ENCODE measurements around the gene PCDHGB3.

GRCh38 chr5:141412854-141413539, 43.0 kb downstream of the PCDHGB3 start, which contains the start of gene PCDHGA10:
- no peak for TF ChIP-seq POLR2AphosphoS5 (IDR thresholded peaks at IDR 0.05)
- TF ChIP-seq CTCF (IDR thresholded peaks at IDR 0.05), result peak in 4 of 7 experiments; percentile 22 to 46 (median 33)
- TF ChIP-seq POLR2A (IDR thresholded peaks at IDR 0.05), result no peak
